HG03439 (cell line): ENCODE results near the gene SLC66A3.

Experiments used
- ATAC-seq: cut with Tn5 transposase; IDR thresholded peaks from one replicate; pipeline ENCODE4 v1.9.1; 2021; ENCODE audit warnings: mild to moderate bottlenecking, moderate library complexity; ENCODE audit not compliant: unreplicated experiment

The SLC66A3 gene

DNA sequence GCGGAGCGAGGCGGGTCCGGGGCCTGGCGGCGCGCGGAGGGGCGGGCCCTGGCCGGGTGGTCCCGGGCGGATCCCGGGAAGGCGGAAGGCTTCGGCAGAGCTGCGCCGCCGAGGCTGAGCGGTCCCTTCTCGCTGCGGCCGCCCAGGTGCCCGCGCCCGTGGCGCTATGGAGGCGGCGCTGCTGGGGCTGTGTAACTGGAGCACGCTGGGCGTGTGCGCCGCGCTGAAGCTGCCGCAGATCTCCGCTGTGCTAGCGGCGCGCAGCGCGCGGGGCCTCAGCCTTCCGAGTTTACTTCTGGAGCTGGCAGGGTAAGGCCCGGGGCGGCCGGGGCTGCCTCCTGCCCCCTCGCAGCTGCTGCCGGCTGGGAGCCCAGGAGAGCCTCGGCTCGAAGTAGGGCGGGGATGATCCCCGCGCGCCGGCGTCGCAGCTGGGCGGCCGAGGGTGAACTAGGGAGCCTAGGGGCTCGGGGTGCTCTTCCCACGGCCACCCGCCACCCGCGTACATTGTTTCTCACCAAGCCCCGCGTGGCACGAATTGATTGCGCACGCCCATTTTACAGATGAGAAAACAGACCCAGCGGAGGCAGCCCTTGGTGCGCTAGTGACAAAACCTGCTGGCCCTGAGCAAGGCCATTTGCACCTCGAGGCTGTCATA, at the start of gene SLC66A3:
Gene SLC66A3 (plus strand): TSS at position 87 of the 655 bp plus-strand sequence. CDS start 80 bp downstream, at position 167.
- peak; percentile 83 for ATAC-seq

DNA sequence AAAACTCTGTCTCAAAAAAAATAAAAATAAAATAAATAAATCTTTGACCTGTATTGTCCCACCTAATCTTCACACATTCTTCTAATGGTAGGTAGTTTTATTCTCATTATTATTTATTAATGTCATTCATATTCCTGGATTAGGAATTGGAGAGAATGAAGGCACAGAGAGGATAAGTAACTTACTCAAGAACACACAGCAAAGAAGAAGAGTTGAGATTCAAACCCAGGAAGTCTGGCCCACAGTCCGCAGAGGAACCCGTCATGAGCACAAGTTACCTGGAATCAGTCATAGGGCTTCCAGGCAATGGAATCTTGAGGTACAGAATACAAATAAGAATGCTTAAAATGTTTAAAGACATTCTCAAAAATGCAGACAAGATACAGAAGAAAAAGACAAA, 46.3 kb upstream of the SLC66A3 start:
- no peak for ATAC-seq

DNA sequence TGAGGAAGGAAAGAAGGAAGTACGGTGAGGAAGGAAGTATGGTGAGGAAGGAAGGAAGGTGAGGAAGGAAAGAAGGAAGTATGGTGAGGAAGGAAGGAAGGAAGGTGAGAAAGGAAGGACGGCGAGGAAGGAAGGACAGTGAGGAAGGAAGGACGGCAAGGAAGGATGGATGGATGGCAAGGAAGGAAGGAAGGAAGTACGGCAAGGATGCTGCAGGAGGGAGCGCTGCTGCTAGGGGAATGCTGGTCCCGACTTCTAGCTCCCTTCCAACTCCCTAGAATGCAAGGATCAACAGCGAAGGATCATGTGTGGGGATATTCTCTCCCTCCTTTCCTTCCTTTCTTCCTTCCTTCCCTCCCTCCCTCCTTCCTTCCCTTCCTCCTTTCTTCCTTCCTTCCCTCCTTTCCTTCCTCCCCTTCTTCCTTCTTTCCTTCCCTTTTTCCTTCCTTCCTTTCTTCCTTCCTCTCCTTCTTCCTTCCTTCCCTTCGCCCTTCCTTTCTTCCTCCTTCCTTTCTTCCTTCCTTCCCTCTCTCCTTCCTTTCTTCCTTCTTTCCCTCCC, 42.3 kb upstream of the SLC66A3 start:
- no peak for ATAC-seq

DNA sequence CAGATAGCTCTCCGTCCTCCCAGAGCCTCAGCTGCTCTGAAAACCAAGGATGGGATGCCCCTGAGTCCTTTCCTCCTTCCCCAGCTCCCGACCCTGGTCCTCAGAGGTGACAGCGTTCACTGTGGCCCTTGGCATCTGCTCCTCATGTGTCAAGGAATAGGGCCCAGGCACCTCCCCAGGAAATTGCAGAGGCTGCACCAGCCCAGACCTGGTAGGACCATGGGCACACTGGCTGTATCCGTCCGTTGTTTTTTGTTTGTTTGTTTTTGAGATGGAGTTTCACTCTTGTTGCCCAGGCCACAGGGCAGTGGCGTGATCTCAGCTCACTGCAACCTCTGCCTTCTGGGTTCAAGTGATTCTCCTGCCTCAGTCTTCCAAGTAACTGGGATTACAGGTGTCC, 37.5 kb upstream of the SLC66A3 start:
- ATAC-seq: no peak

DNA sequence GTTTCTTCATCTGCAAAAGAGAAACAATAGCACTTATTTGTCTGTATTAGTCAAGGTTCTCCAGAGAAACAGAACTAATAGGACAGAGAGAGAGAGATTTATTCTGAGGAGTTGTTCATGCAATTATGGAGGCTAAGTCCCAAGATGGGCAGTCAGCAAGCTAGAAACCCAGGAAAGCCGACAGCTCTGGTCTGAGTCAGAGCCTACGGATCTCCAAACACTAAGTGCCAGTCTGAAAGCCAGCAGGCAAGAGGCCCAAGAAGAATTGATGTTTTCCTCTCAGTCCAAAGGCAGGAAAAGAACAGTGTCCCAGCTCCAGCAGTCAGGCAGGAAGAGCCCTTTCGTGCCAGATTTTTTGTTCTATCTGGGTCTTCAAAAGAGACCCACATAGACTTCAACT, 36.5 kb upstream of the SLC66A3 start:
- no peak for ATAC-seq

DNA sequence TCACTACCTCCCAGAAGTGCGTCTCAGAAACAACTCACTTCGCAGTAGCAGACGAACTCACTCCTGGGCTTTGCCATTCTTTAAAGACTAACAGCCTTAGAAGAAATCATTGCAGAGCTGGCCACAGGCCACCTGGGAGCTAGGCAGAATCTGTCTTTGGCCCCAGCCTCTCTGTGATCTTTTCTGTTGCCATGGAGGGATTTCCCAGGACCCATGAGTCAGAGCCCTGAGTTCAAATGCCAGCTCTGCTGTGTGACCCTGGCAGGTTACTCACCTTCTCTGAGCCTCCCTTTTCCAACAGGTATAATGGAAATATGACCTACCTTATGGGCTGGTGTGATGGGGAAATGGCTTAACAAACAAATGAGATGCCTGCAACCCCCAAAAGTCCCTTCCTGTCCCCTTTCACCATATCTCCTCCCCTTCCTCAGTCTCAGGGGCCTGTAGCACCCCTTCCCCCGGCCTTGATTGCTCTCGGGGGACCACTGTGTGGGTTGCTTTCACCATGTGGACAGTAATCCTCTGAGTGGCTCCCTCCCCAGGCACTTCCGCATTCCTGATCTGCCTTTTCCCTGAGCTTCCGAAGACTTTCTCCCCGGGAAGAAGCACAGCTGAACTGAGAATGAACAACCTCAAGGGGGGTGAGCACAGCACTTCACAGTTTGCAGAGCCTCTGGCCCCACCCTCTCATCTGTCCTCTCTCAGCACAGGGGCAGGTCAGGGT, 34.0 kb upstream of the SLC66A3 start:
- ATAC-seq: no peak

DNA sequence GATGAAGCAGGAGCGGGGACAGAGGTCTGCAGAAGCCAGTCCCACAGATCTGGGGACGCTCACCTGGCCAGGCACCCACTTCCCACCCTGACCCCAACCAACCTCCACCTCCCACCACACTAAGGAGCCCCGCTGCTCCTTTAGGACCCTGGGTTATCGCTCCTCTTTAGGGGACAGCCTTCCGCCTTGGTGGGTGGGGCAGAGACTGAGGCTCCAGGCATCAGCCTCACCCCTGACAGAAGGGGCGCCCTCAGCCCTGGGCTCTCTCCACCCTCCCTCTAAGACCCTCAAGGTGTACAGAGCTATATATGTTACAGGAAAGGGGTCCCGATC, 33.5 kb upstream of the SLC66A3 start:
- no peak for ATAC-seq

DNA sequence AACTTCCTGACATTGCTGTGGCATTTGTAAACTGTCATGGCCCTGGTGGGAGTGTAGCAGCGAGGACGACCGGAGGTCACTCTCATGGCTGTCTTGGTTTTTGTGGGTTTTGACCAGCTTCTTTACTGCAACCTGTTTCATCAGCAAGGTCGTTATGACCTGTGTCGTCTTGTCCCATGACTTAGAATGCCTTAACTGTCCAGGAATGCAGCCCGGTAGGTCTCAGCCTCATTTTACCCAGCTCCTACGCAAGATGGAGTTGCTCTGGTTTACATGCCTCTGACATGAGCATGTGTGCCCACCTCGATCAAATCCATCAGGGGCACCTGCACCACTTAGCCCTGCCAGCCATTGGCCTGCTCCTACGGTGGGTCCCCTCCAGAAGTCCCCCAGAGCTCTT, 32.9 kb upstream of the SLC66A3 start:
- ATAC-seq: no peak

DNA sequence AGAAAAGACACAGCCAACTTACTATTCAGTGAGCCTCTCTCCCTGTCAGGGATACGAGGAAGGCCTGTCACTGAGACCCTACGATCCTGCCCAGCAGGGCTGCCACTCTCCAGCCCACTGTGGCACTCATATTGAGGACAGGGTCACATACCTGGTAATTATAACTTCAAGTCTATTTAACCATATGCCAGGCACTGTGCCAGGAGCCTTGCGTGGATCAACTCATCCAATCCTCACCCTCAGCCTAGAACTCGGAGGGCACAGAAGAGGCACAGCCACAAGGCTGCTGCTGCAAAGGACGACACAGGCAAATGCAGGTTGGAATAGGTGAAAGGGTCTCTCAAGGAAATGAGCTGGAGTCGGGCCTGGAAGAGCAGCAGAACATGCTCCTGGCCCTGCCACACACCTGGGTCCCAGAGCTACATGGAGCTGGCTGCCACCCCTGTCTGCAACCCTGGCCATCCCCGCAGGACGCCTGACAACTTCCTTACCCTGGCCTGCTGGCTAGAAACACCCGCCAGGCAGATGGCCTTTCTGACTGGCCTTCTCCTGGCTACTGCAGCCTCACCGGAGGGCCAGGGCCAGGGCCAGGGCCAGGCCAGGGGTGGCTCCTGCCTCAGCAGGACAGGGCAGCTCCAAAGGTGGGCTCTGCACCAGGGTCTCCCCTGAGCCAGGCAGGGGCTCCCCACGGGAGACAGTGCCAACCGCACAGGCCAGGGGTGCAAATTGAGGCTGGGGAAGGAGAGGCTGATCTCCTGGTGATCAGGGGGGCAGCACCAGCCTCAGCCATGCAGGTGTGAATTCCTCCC, 32.1 kb upstream of the SLC66A3 start:
- no peak for ATAC-seq

DNA sequence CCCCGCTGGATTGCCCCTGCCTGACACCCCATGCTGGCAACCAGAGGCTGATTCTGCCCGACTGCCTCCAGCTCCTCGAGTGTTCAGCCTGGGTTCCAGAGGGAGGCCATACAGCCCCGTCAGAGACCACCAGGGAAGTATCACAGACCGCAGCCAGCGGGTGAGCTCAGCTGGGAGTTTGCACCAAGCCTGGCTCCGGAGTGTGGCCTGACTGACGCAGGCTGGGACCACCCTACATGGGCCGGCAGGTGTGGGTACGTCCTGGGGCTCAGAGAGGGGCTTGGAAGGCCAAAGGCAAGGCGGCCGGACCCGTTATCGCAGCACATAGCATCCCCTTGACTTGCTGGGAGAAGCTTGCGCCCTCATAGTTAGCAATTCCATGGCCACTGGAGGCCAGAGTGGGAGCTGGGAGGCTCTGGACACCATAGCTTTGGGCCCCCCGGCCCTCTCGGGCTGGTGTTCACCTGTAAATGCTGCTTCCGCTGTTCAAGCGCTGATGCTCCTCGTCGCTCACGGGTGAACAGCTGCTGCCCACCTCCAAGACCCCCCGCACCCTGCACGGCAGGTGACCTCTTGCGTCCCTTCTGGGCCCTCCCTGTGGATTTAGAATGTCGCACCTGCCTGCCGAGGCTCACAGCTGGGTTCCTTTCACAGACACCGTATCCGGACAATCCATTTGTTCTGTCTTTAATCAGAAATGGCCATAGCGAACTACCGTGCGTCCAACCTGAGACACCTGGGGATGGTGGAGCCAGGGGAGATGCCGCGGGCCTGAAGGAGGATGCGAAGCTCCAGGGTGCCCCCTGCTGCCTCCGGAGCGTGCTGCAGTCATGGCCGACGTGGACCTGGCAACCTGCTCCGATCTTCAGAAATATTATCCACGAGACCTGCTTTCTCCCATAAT, 31.2 kb upstream of the SLC66A3 start:
- ATAC-seq: no peak

DNA sequence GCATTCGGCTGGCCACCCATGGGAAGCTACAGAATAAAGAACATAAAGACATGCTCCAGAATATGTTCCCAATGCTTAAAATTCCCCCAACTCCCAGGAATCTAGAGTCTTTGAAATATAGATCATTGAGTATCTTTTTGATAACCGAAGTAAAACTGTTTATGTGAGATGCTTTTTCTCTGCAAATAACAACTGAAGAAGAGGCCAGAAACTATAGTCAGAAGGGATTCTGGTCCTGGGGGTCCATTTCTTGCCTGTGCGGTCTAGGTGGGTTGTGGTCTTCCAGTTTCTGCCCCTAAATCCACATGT, 30.6 kb upstream of the SLC66A3 start:
- ATAC-seq: no peak

DNA sequence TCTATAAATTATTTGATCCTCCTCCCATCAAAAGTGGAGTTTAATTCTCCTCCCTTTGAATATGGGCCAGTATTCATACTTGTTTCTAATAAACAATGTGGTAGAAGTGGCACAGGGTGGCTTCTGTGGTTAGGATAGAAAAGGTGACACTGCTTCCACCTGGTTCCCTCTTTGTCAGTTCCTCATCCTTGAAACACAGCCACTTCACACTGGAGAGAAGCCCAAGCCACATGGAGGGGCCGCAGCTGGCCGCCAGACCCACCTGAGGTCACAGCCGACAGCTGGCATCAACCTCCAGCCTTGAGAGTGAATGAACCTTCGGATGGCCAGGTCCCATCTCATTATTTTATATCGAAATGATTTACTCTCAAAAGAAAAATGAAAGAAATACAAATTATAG, 27.5 kb upstream of the SLC66A3 start:
- ATAC-seq: no peak

DNA sequence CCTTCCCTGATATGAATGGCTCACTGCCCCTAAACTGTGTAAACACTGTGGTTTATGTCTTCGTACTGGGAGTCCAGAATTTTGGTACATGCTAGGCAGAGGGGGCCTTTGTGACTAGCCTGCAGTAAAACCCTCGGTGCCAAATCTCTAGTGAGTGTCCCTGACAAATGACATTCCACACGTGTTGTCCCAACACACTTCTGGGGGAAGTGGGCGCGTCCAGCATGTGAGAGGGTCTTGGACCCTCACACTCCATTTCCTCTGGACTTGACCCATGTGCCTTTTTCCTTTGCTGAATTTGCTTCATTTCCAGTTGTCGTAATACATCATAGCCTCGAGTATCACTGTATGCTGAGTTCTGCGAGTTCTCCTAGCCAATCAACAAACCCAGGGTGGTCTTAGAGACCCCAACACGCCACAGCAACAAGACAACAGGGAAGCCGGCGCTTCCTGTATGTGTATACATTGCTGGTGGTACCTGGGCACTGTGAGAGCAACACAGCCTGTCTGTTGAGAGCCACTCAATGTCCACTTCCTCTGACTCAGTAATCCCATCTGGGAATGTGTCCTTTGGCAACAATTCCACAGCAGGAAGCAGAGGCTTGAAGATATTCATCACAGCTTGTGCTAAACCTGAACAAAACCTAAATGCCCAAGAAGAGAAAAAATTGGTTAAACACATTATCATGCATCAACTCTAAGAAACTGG, 26.9 kb upstream of the SLC66A3 start:
- ATAC-seq: no peak

DNA sequence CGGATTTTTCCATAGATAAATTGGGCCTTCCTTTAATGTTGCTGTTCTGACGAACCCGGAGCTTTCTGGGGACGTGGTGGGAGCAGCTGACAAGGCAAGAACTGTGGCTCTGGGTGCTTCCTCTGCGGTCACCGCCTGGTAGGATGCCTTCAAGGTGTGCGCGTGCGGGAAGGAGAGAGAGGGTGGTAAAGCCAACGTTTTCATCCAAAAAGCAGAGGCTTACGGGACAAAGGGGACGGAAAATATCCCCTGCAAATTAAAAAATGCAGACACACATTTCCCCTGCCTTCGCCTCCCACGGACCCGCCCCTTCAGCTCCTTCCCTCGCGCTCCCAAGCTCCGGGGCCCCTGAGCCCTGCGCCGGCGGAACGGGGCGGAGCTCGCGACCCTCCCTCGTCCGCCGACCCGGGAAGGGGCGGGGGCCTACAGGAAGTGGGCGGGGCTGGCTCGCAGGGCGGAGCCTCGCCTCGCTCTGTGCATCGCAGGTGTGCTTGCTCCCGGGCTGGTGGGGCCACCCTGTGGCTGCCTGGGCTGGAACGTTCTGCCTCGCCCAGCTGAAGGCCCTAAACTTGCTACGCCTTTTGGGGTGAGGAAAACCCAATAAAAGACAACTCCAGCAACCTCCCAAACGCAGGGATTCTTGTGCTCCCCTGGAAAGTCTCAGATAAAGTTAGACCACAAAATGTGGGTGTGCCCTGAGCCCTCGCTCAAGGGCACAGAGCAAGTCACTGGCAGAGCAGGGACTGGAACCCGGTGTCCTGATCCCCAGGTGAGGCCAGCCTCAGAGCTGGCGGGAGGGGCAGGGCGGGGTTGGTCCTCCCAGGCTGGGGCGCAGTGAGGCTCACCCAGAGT, 25.4 kb upstream of the SLC66A3 start:
- ATAC-seq: peak; percentile 45

DNA sequence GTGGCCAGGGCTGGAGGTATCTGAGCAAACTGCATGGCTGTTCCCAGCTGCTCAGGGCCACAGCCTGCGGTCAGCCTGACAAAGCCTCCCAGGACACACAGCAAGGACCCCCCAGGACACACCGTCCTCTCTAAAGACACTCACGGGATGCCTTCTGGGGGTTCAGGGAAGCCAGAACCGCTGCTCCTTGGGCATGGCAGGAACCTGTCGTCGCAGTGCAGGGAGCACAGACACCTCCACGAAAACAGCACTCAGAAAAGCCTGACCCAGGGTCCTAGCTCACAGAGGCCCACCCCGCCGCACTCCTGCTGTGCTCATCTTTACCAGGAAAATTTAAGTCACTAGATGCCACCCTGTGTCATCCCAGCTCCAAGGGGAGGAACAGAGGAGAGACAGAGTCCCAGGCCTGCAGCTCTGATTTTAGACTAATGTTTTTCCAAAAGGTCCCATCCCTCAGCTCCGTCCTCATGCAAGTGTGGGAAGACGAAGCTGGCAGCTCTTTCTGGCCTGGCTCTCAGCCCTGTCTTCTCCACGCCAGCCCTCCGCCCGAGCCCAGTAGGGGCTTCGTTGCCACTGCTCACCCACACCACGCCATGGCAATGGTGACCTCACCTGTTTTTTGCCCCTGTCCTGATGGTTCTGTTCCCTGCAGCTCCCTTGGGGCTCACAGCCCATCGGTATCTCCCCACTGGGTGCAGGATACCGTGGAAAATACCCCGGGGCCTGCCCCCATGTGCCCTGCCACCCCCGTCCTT, 23.9 kb upstream of the SLC66A3 start:
- no peak for ATAC-seq

DNA sequence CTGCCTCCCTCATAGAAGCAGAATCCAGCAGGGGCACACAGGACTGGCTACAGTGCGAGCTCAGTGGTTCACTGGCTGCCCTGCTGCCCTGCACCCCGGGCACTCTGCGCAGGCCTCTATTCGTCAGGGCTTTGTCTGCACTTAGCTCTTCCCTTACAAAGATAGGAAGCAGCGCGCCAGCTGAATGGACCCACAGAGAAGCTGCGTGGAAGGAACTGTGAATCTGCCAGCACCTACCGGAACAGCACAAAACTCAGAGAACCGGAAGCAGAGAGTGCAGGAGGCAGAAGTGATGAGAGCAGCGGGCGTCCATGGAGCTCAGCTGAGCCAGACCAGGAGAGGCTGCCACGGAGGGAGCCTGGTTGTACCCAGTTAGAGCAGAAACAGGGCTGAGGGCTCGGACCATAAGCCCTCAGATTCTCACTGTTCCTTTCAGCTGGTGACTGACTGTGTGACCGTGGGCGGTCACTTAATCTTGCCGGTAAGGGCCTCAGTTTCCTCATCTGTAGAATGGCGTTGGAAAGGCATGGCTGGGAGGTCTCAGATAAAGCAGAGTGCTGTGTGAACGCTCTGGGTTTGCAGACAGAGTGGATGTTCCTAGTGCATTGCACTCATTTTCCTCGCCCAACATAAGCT, 23.1 kb upstream of the SLC66A3 start:
- no peak for ATAC-seq

DNA sequence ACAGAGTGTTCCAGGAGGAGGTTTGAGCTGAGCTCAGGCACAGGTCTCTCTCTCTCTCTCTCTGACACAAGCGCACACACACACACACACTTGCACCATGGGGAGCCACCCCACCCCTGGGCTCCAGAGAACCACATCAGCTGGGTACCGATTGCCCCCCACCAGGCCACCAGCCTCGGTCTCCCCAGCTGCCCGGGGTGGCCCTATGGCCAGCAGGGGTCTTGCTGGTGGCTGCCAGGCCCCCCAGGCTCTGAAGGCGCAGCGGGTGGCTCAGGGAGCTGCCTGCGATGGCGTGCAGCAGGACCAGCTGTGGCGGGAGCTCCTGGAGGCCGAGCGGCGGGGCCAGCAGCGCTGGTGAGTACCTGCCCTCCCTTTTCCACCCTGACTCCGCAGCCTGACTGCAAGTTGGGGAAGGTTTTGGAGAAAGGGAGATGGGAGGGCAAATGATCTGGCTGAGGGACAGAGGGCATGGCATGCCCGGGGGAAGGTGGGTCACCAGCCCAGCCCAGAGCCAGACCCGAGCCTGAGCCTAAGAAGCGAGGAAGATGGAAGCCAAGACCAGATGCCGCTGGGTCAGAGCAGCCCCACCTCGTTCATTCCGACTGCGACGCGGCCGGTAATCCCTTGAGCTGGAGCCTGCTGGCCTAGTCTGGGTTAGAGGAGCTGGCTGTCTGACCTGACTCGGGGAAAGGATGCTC, 21.9 kb upstream of the SLC66A3 start:
- no peak for ATAC-seq

DNA sequence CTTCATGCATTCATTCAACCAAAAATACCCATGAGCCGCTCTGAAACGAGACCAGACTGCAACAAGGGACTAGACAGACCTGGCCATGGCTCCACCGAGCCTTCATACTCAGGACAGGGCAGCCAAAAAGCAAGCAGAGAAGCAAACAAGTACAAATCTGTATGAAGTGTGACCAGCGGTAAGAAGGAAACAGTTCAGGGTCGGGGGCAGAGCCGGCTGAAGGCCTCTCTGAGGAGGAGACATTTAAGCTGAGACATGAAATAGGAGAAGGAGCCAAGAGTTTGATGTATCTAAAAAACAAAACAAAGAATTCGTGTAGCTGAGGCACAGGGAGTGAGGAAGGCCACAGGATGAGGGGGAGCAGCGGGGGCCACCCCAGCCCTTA, 21.3 kb upstream of the SLC66A3 start:
- no peak for ATAC-seq
